ENCODE results near the gene SGCG. TPM values are rescaled to one million over a fixed set of nuclear protein-coding genes. Genes with fewer than 3 reads are reported as not detected.

The SGCG gene
- total RNA-seq, 1 experiment from 2014 or later = not detected

DNA sequence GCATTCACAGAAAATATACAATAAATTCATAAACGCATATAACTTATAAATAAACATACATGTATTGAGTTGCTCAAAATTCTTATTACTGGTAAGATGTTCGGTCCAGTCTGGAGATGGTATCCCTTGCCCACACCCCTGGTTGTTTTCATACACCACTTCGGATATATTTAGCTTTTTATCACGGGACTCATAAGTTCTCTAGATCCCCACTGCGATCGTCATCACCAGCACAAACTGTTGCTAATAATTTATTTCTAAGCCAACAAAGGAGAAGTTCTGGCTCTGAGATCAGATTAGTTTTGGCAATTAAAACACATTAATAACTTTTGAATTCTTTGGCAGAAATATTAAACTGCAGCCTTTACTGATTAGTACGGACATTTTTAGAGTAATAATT lies 23.0 kb upstream of the SGCG start:
- no peak overlapping the region for H2BK120ac ChIP-seq (ENCODE audit: low read depth, low read length, poor library complexity, severe bottlenecking)
- H3K4me2 ChIP-seq (ENCODE audit: insufficient read depth, insufficient read length, low read length) = no peak overlapping the region
- WGBS (ENCODE audit: extremely low coverage, insufficient read length, low lambda C conversion rate) = no CpG with 5 or more reads among the region's 7 CpGs
- H3K4me1 ChIP-seq (ENCODE audit: insufficient read depth, low read length) = no peaks in the 10 kb centered on the region
- peaks cover 8% of the 10 kb centered on the region; the same call in 1 of the 2 replicates for H3K27me3 ChIP-seq (ENCODE audit: insufficient read depth, low read length)
- no peak overlapping the region for H3K4ac ChIP-seq (ENCODE audit: low read depth, low read length)
- H3K27ac ChIP-seq (ENCODE audit: insufficient read length, low read depth, low read length) = no peak overlapping the region
- no peaks in the 10 kb centered on the region for H3K79me1 ChIP-seq (ENCODE audit: insufficient read depth, low read depth, low read length, poor library complexity, severe bottlenecking)
- H3K27ac Mint-ChIP-seq = no peak overlapping the region
- no peak overlapping the region for H3T11ph ChIP-seq (ENCODE audit: low read length)
- H3K4me3 Mint-ChIP-seq = no peak overlapping the region
- no peak overlapping the region for H4K5ac ChIP-seq (ENCODE audit: insufficient read length, low read depth, low read length)
- H4K91ac ChIP-seq (ENCODE audit: insufficient read length, low read depth, low read length) = no peak overlapping the region
- no peak overlapping the region for H3K18ac ChIP-seq (ENCODE audit: insufficient read length, low read depth, low read length)
- no peak overlapping the region for H2AK5ac ChIP-seq (ENCODE audit: insufficient read length, low read length)
- H3K27me3 Mint-ChIP-seq (ENCODE audit: low read depth) = peaks cover 32% of the 10 kb centered on the region
- TF ChIP-seq CTCF (conservative IDR thresholded peaks at IDR 0.05) = no peak
- no peak overlapping the region for H3K9ac ChIP-seq (ENCODE audit: extremely low read depth, insufficient read length, low read length)
- peaks cover 7 to 8% of the 10 kb centered on the region in 2 experiments for H3K4me1 Mint-ChIP-seq
- H4K8ac ChIP-seq (replicated peaks; ENCODE audit: insufficient read length, low read depth, low read length) = no peak overlapping the region
- no peak overlapping the region for H3K14ac ChIP-seq (ENCODE audit: insufficient read depth, low read length)
- H3K36me3 Mint-ChIP-seq (ENCODE audit: insufficient read depth in 1 of 3, low read depth in 3 of 3) = no peaks in the 10 kb centered on the region; a peak in 3 of 7 replicates
- no peak overlapping the region for H3K23ac ChIP-seq (ENCODE audit: insufficient read length, low read depth, low read length)
- DNase-seq = no peak
- no peaks in the 10 kb centered on the region for H3K79me2 ChIP-seq (ENCODE audit: insufficient read depth, low read length)
- peaks cover 0 to 2% of the 10 kb centered on the region in 2 experiments; a peak in 3 of 5 replicates for H3K9me3 Mint-ChIP-seq
- H2BK15ac ChIP-seq (ENCODE audit: low read depth, low read length) = no peak overlapping the region
- no peak overlapping the region for H2BK20ac ChIP-seq (ENCODE audit: low read depth, low read length, poor library complexity, severe bottlenecking)
- H2BK12ac ChIP-seq (ENCODE audit: insufficient read length, low read depth, low read length) = no peak overlapping the region
- H2AFZ ChIP-seq (ENCODE audit: low read length) = no peak overlapping the region
- no peaks in the 10 kb centered on the region for H3K9me3 ChIP-seq (ENCODE audit: control insufficient read depth, low read depth, low read length)
- H3K23me2 ChIP-seq (ENCODE audit: insufficient read length, low read depth, low read length, poor library complexity, severe bottlenecking) = peaks cover 4% of the 10 kb centered on the region
- no peak overlapping the region for H3K56ac ChIP-seq (ENCODE audit: insufficient read length, low read depth, low read length)
- no peak overlapping the region for H2BK5ac ChIP-seq (ENCODE audit: insufficient read length, low read length)
- no peaks in the 10 kb centered on the region for H4K20me1 ChIP-seq (ENCODE audit: control insufficient read depth, insufficient read depth, insufficient read length)

All from H9 (cell line).